HepG2 (cell line): ENCODE data around the gene ENPP1. TPM values are rescaled to one million over a fixed set of nuclear protein-coding genes. Genes with fewer than 3 reads are reported as not detected.

Experiments used
- GZF1 ChIP-seq: sonication (generic); formaldehyde crosslinking; IDR thresholded peaks from 2 replicates; pipeline ENCODE4 v1.5.1; 2020; ENCODE audit warnings: mild to moderate bottlenecking, missing genetic modification reagents
- HNF4G ChIP-seq, 2 experiments: sonication (generic) in 1 of 2; formaldehyde crosslinking in 1 of 2; IDR thresholded peaks; 2 replicates each; pipeline versions ENCODE4 v1.4.0 to v1.6.1; 2011 to 2020; ENCODE audit warnings: borderline replicate concordance in 2 of 2, low read depth in 2 of 2, mild to moderate bottlenecking in 2 of 2, low read length in 1 of 2, missing genetic modification reagents in 1 of 2, moderate library complexity in 1 of 2
- NR2F2 ChIP-seq: IDR thresholded peaks from 2 replicates; pipeline ENCODE4 v1.6.1; 2012; ENCODE audit warnings: low read depth, inconsistent platforms, borderline replicate concordance
- PCBP2 ChIP-seq: fragments of 200-400 bp; formaldehyde crosslinking; optimal IDR thresholded peaks from 2 replicates; pipeline ENCODE3; 2018; ENCODE audit warnings: low read length, low read depth; ENCODE audit not compliant: poor library complexity, severe bottlenecking
- THYN1 ChIP-seq: sonication (generic); formaldehyde crosslinking; IDR thresholded peaks from 2 replicates; pipeline ENCODE4 v1.8.1; 2023; ENCODE audit warnings: low read depth, mild to moderate bottlenecking, moderate library complexity, missing genetic modification reagents, borderline replicate concordance
- ZFYVE20 ChIP-seq: sonication (generic); formaldehyde crosslinking; IDR thresholded peaks from 2 replicates; pipeline ENCODE4 v1.8.0; 2023; ENCODE audit warnings: low read depth, mild to moderate bottlenecking, moderate library complexity, missing genetic modification reagents, borderline replicate concordance
- ZKSCAN1 ChIP-seq: fragments of 150-350 bp; IDR thresholded peaks from 2 replicates; pipeline ENCODE4 v1.6.1; 2014; ENCODE audit warnings: low read length
- ZNF335 ChIP-seq: sonication (generic); formaldehyde crosslinking; IDR thresholded peaks from 2 replicates; pipeline ENCODE4 v1.4.0; 2020; ENCODE audit warnings: missing genetic modification reagents
- ZNF552 ChIP-seq: sonication (generic); formaldehyde crosslinking; IDR thresholded peaks from 2 replicates; pipeline ENCODE4 v1.9.0; 2022; ENCODE audit warnings: missing genetic modification reagents, mild to moderate bottlenecking, borderline replicate concordance
- ZNF709 ChIP-seq: sonication (generic); formaldehyde crosslinking; IDR thresholded peaks from 2 replicates; pipeline ENCODE4 v1.5.0; 2020; ENCODE audit warnings: mild to moderate bottlenecking, missing genetic modification reagents
- polyA plus RNA-seq, 8 experiments: library from polyadenylated mRNA; depleted of rRNA in 3 of 8; stranded (reverse) in 7 of 8; unstranded in 1 of 8; fragments of >200 nt; fragmentation: Illumina TruSeq in 4 of 8; extraction: Trizol in 4 of 8; gene quantifications; 2 replicates each; pipeline versions ENCODE4 v1.2.1 to v1.2.3, GENCODE V29; 2011 to 2016; ENCODE audit warnings: low read depth in 4 of 8, missing spikeins in 1 of 8, mixed read lengths in 1 of 8; ENCODE audit not compliant: insufficient read depth in 1 of 8
- total RNA-seq, 5 experiments: library from RNA; depleted of rRNA; stranded (reverse); fragments of >200 nt; fragmentation: Illumina TruSeq; extraction: Trizol; gene quantifications; 2 replicates each; pipeline ENCODE4 v1.2.3, GENCODE V29; 2016; ENCODE audit warnings: low read depth in 1 of 5
- TF ChIP-seq, protein P1 (sequence below): IDR thresholded peaks from 2 replicates; pipeline ENCODE4 v1.6.1; 2016; ENCODE audit warnings: missing genetic modification reagents, missing compliant biosample characterization
- TF ChIP-seq, protein P2 (sequence below): sonication (generic); formaldehyde crosslinking; IDR thresholded peaks from 2 replicates; pipeline ENCODE4 v1.4.0; 2020; ENCODE audit warnings: low read depth, missing genetic modification reagents
- TF ChIP-seq, protein P3 (sequence below): sonication (generic); formaldehyde crosslinking; conservative IDR thresholded peaks from 2 replicates; pipeline ENCODE4 v1.4.0; 2020; ENCODE audit warnings: mild to moderate bottlenecking, missing genetic modification reagents, moderate library complexity
- TF ChIP-seq, protein P4 (sequence below): IDR thresholded peaks from 2 replicates; pipeline ENCODE4 v1.4.0; 2020; ENCODE audit warnings: mild to moderate bottlenecking, missing genetic modification reagents
- TF ChIP-seq, protein P5 (sequence below): sonication (generic); formaldehyde crosslinking; IDR thresholded peaks from 2 replicates; pipeline ENCODE4 v1.8.0; 2022; ENCODE audit warnings: missing genetic modification reagents, mild to moderate bottlenecking, borderline replicate concordance

ENPP1 gene
- total and polyA plus RNA-seq, 2 of the 13 experiments (the other 11 are each of a cell fraction or from before 2014, with no cell fraction given): 56.5 to 160 TPM

DNA sequence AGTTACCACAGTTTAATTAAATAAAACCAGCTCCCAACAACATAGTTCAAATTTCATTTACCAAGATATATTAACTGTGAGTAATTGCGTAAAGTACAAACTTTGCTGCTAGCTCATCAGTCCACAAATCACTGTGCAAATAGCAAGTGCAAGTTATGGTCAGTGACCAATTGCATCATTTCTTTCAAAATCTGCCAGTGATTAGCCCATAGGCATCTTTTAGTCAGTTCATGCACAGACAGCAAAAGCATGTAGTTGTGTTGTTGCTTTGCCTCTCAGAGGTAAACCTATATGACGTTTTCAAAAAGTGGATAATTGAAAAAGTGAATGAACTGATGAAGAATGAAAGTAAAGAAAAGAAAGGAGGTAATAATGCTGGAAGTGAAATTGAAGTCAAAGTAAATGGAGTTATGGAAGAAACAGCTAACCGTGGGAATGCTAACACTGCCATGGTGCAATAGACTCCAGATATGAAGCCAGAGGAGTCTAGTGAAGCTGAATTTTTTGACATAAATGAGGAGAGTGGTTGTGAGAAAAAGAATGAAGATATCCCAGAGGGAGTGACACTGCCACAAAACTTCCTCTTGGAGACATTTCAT lies 36.5 kb downstream of the ENPP1 start (continued):
- TF ChIP-seq ZNF552 (CRISPR knock-in tag): no peak
- TF ChIP-seq, protein P1, sequence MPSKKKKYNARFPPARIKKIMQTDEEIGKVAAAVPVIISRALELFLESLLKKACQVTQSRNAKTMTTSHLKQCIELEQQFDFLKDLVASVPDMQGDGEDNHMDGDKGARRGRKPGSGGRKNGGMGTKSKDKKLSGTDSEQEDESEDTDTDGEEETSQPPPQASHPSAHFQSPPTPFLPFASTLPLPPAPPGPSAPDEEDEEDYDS (CRISPR knock-in tag): peak; percentile 87
- no peak for TF ChIP-seq ZKSCAN1
- TF ChIP-seq GZF1 (CRISPR knock-in tag): no peak
- TF ChIP-seq THYN1 (CRISPR knock-in tag): no peak
- TF ChIP-seq, protein P2, sequence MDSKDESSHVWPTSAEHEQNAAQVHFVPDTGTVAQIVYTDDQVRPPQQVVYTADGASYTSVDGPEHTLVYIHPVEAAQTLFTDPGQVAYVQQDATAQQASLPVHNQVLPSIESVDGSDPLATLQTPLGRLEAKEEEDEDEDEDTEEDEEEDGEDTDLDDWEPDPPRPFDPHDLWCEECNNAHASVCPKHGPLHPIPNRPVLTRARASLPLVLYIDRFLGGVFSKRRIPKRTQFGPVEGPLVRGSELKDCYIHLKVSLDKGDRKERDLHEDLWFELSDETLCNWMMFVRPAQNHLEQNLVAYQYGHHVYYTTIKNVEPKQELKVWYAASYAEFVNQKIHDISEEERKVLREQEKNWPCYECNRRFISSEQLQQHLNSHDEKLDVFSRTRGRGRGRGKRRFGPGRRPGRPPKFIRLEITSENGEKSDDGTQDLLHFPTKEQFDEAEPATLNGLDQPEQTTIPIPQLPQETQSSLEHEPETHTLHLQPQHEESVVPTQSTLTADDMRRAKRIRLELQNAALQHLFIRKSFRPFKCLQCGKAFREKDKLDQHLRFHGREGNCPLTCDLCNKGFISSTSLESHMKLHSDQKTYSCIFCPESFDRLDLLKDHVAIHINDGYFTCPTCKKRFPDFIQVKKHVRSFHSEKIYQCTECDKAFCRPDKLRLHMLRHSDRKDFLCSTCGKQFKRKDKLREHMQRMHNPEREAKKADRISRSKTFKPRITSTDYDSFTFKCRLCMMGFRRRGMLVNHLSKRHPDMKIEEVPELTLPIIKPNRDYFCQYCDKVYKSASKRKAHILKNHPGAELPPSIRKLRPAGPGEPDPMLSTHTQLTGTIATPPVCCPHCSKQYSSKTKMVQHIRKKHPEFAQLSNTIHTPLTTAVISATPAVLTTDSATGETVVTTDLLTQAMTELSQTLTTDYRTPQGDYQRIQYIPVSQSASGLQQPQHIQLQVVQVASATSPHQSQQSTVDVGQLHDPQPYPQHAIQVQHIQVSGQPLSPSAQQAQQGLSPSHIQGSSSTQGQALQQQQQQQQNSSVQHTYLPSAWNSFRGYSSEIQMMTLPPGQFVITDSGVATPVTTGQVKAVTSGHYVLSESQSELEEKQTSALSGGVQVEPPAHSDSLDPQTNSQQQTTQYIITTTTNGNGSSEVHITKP (CRISPR knock-in tag): no peak; the same call in 1 of the 2 replicates
- TF ChIP-seq NR2F2: no peak; the same call in 1 of the 2 replicates
- TF ChIP-seq HNF4G (IDR thresholded peaks at IDR 0.05; ENCODE audit: borderline replicate concordance, low read depth, low read length): peak; percentile 92
- TF ChIP-seq HNF4G (CRISPR knock-in tag; IDR thresholded peaks at IDR 0.05; ENCODE audit: borderline replicate concordance, low read depth): no peak
- TF ChIP-seq, protein P3, sequence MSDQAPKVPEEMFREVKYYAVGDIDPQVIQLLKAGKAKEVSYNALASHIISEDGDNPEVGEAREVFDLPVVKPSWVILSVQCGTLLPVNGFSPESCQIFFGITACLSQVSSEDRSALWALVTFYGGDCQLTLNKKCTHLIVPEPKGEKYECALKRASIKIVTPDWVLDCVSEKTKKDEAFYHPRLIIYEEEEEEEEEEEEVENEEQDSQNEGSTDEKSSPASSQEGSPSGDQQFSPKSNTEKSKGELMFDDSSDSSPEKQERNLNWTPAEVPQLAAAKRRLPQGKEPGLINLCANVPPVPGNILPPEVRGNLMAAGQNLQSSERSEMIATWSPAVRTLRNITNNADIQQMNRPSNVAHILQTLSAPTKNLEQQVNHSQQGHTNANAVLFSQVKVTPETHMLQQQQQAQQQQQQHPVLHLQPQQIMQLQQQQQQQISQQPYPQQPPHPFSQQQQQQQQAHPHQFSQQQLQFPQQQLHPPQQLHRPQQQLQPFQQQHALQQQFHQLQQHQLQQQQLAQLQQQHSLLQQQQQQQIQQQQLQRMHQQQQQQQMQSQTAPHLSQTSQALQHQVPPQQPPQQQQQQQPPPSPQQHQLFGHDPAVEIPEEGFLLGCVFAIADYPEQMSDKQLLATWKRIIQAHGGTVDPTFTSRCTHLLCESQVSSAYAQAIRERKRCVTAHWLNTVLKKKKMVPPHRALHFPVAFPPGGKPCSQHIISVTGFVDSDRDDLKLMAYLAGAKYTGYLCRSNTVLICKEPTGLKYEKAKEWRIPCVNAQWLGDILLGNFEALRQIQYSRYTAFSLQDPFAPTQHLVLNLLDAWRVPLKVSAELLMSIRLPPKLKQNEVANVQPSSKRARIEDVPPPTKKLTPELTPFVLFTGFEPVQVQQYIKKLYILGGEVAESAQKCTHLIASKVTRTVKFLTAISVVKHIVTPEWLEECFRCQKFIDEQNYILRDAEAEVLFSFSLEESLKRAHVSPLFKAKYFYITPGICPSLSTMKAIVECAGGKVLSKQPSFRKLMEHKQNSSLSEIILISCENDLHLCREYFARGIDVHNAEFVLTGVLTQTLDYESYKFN (CRISPR knock-in tag): peak; percentile 91
- TF ChIP-seq, protein P4, sequence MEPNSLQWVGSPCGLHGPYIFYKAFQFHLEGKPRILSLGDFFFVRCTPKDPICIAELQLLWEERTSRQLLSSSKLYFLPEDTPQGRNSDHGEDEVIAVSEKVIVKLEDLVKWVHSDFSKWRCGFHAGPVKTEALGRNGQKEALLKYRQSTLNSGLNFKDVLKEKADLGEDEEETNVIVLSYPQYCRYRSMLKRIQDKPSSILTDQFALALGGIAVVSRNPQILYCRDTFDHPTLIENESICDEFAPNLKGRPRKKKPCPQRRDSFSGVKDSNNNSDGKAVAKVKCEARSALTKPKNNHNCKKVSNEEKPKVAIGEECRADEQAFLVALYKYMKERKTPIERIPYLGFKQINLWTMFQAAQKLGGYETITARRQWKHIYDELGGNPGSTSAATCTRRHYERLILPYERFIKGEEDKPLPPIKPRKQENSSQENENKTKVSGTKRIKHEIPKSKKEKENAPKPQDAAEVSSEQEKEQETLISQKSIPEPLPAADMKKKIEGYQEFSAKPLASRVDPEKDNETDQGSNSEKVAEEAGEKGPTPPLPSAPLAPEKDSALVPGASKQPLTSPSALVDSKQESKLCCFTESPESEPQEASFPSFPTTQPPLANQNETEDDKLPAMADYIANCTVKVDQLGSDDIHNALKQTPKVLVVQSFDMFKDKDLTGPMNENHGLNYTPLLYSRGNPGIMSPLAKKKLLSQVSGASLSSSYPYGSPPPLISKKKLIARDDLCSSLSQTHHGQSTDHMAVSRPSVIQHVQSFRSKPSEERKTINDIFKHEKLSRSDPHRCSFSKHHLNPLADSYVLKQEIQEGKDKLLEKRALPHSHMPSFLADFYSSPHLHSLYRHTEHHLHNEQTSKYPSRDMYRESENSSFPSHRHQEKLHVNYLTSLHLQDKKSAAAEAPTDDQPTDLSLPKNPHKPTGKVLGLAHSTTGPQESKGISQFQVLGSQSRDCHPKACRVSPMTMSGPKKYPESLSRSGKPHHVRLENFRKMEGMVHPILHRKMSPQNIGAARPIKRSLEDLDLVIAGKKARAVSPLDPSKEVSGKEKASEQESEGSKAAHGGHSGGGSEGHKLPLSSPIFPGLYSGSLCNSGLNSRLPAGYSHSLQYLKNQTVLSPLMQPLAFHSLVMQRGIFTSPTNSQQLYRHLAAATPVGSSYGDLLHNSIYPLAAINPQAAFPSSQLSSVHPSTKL (CRISPR knock-in tag): peak; percentile 98
- peak; percentile 80; the same call in 1 of the 2 replicates for TF ChIP-seq ZNF335 (CRISPR knock-in tag)
- no peak for TF ChIP-seq PCBP2
- TF ChIP-seq ZFYVE20 (CRISPR knock-in tag): no peak
- TF ChIP-seq ZNF709 (CRISPR knock-in tag): no peak
- TF ChIP-seq, protein P5, sequence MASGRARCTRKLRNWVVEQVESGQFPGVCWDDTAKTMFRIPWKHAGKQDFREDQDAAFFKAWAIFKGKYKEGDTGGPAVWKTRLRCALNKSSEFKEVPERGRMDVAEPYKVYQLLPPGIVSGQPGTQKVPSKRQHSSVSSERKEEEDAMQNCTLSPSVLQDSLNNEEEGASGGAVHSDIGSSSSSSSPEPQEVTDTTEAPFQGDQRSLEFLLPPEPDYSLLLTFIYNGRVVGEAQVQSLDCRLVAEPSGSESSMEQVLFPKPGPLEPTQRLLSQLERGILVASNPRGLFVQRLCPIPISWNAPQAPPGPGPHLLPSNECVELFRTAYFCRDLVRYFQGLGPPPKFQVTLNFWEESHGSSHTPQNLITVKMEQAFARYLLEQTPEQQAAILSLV (CRISPR knock-in tag): no peak
